HepG2 (cell line): ENCODE results near the gene MAP3K14. TPM values are rescaled to one million over a fixed set of nuclear protein-coding genes. Genes with fewer than 3 reads are reported as not detected.

Experiments
- ATAC-seq: fragments of 200-7000 bp; cut with Tn5 transposase; 3 replicates; pipeline ENCODE4 v1.9.1; 2020; ENCODE audit warnings: mild to moderate bottlenecking, moderate library complexity
- BruUV-seq: library from RNA; stranded (reverse); fragments of 400-500 nt; replicated peaks from 2 replicates; lab custom pipeline; 2021; lab: Mats Ljungman, UMichigan
- CTCF ChIA-PET: fragments of 300-600 bp; formaldehyde crosslinking; extraction: SDS; loops from one replicate; lab custom pipeline; 2021; ENCODE audit warnings: low total read pairs, inconsistent platforms, low intra/inter-chr PET ratio; lab: Yijun Ruan, JAX
- POLR2A ChIA-PET: fragments of 350-600 bp; sonication (Branson Sonifier 250); formaldehyde crosslinking; loops from one replicate; lab custom pipeline; 2020; ENCODE audit warnings: antibody characterized with exemption, inconsistent platforms; lab: Yijun Ruan, JAX
- DNase-seq: peaks from one replicate; pipeline ENCODE4 v3.0.0-alpha.2; 2015; ENCODE audit warnings: low spot score
- FAIRE-seq: peaks from 3 replicates; lab custom pipeline; 2011; peaks lifted over from hg19 to GRCh38; lab: Jason Lieb, UNC
- H2AFZ ChIP-seq: one replicate; pipeline ENCODE4 v1.6.1; 2011; ENCODE audit warnings: low read length, inconsistent platforms
- H3K27ac ChIP-seq: fragments of 300-600 bp; 3 replicates; pipeline ENCODE4 v1.8.0; 2011; ENCODE audit warnings: mixed run types, mild to moderate bottlenecking, mixed read lengths, low read length, inconsistent platforms; ENCODE audit not compliant: insufficient read depth; ENCODE audit errors: extremely low read length
- H3K27me3 ChIP-seq, 2 experiments: fragments of 200-600 bp in 1 of 2; 2 replicates in 1 of 2; 3 replicates in 1 of 2; pipeline versions ENCODE4 v1.6.0 to v1.8.0; 2011; ENCODE audit warnings: low read length in 2 of 2, mild to moderate bottlenecking in 2 of 2, moderate library complexity in 2 of 2, inconsistent platforms in 1 of 2; ENCODE audit not compliant: insufficient read depth in 2 of 2, control insufficient read depth in 1 of 2
- H3K36me3 ChIP-seq, 2 experiments: fragments of 200-600 bp in 1 of 2; replicated peaks in 1 of 2; 2 replicates in 1 of 2; 3 replicates in 1 of 2; pipeline versions ENCODE4 v1.5.1 to v1.8.0; 2011; ENCODE audit warnings: low read length in 2 of 2, inconsistent platforms in 1 of 2; ENCODE audit not compliant: insufficient read depth in 2 of 2, control insufficient read depth in 1 of 2
- H3K4me1 ChIP-seq: 2 replicates; pipeline ENCODE4 v1.5.1; 2012; ENCODE audit warnings: low read length, inconsistent platforms; ENCODE audit not compliant: insufficient read depth
- H3K4me2 ChIP-seq: 2 replicates; pipeline ENCODE4 v1.6.0; 2011; ENCODE audit warnings: low read depth, low read length, inconsistent platforms
- H3K4me3 ChIP-seq, 3 experiments: fragments of 200-600 bp in 1 of 3; sonication (generic), shearing (Covaris generic) in 1 of 3; replicated peaks in 1 of 3; 2 replicates each; pipeline ENCODE4 v1.5.1; 2011 to 2016; ENCODE audit warnings: low read length in 3 of 3, inconsistent platforms in 2 of 3, low read depth in 2 of 3, mild to moderate bottlenecking in 2 of 3, control low read depth in 1 of 3, mixed read lengths in 1 of 3; ENCODE audit not compliant: insufficient read depth in 1 of 3
- H3K79me2 ChIP-seq: one replicate; pipeline ENCODE4 v1.6.1; 2011; ENCODE audit warnings: low read length, inconsistent platforms; ENCODE audit not compliant: insufficient read depth
- H3K9ac ChIP-seq: 2 replicates; pipeline ENCODE4 v1.6.0; 2011; ENCODE audit warnings: mild to moderate bottlenecking, low read depth, low read length, inconsistent platforms; ENCODE audit not compliant: insufficient read depth
- H3K9me3 ChIP-seq: 2 replicates; pipeline ENCODE4 v1.5.1; 2012; ENCODE audit warnings: mild to moderate bottlenecking, low read length
- H4K20me1 ChIP-seq: 2 replicates; pipeline ENCODE4 v1.6.0; 2011; ENCODE audit warnings: inconsistent platforms, mild to moderate bottlenecking, low read length, moderate library complexity; ENCODE audit not compliant: insufficient read depth
- CTCF ChIP-seq: sonication (generic); formaldehyde crosslinking; IDR thresholded peaks from 2 replicates; pipeline ENCODE4 v1.5.0; 2020; ENCODE audit warnings: mild to moderate bottlenecking, missing genetic modification reagents, moderate library complexity
- E2F2 ChIP-seq: sonication (generic); formaldehyde crosslinking; IDR thresholded peaks from 2 replicates; pipeline ENCODE4 v1.4.0; 2020; ENCODE audit warnings: missing genetic modification reagents, borderline replicate concordance
- NRL ChIP-seq: sonication (generic); formaldehyde crosslinking; IDR thresholded peaks from 2 replicates; pipeline ENCODE4 v1.5.0; 2020; ENCODE audit warnings: missing genetic modification reagents, mild to moderate bottlenecking, moderate library complexity, borderline replicate concordance
- RAD21 ChIP-seq: fragments of 450-650 bp; formaldehyde crosslinking; IDR thresholded peaks from 2 replicates; pipeline ENCODE4 v1.5.0; 2020; ENCODE audit warnings: mild to moderate bottlenecking
- STAG1 ChIP-seq: sonication (generic); formaldehyde crosslinking; IDR thresholded peaks from 2 replicates; pipeline ENCODE4 v1.4.0; 2020; ENCODE audit warnings: missing genetic modification reagents
- YEATS4 ChIP-seq: sonication (generic); formaldehyde crosslinking; IDR thresholded peaks from 2 replicates; pipeline ENCODE4 v1.4.0; 2020; ENCODE audit warnings: missing genetic modification reagents, borderline replicate concordance
- ZBTB49 ChIP-seq: sonication (generic); formaldehyde crosslinking; IDR thresholded peaks from 2 replicates; pipeline ENCODE4 v1.4.0; 2020; ENCODE audit warnings: missing genetic modification reagents, borderline replicate concordance
- ZNF138 ChIP-seq: sonication (generic); formaldehyde crosslinking; IDR thresholded peaks from 2 replicates; pipeline ENCODE4 v1.5.0; 2020; ENCODE audit warnings: mild to moderate bottlenecking, low read depth, missing genetic modification reagents
- ZNF687 ChIP-seq: sonication (generic); formaldehyde crosslinking; IDR thresholded peaks from 2 replicates; pipeline ENCODE4 v1.5.1; 2020; ENCODE audit warnings: mild to moderate bottlenecking, missing genetic modification reagents, moderate library complexity
- ZNF691 ChIP-seq: sonication (generic); formaldehyde crosslinking; IDR thresholded peaks from 2 replicates; pipeline ENCODE4 v1.4.0; 2020; ENCODE audit warnings: missing genetic modification reagents, low read depth, mild to moderate bottlenecking, borderline replicate concordance
- WGBS: methylation state at CpG from one replicate; pipeline ENCODE4 v1.1.6; 2017; ENCODE audit warnings: low lambda C conversion rate; 5-methylcytosine and 5-hydroxymethylcytosine counted together
- in situ Hi-C: cut with HindIII; loops from 2 replicates; pipeline ENCODE4 v1.10.0; 2017; ENCODE audit warnings: low pct_unique_long_range_greater_than_20kb; ENCODE audit not compliant: extremely low pct_ligation_motif_present
- intact Hi-C: fragments of 100-400 bp; cut with micrococcal nuclease; formaldehyde crosslinking; loops from one replicate; pipeline ENCODE4 v1.10.0; 2022; ENCODE audit not compliant: unreplicated experiment
- polyA plus RNA-seq, 8 experiments: library from polyadenylated mRNA; depleted of rRNA in 3 of 8; stranded (reverse) in 7 of 8; unstranded in 1 of 8; fragments of >200 nt; fragmentation: Illumina TruSeq in 4 of 8; extraction: Trizol in 4 of 8; gene quantifications; 2 replicates each; pipeline versions ENCODE4 v1.2.1 to v1.2.3, GENCODE V29; 2011 to 2016; ENCODE audit warnings: low read depth in 4 of 8, missing spikeins in 1 of 8, mixed read lengths in 1 of 8; ENCODE audit not compliant: insufficient read depth in 1 of 8
- total RNA-seq, 5 experiments: library from RNA; depleted of rRNA; stranded (reverse); fragments of >200 nt; fragmentation: Illumina TruSeq; extraction: Trizol; gene quantifications; 2 replicates each; pipeline ENCODE4 v1.2.3, GENCODE V29; 2016; ENCODE audit warnings: low read depth in 1 of 5

Gene MAP3K14
- total and polyA plus RNA-seq, 2 of the 13 experiments (the other 11 are each of a cell fraction or from before 2014, with no cell fraction given), result 2.6 TPM

- Histone ChIP-seq H3K27me3 (no peaks in the 10 kb centered on the region), H3K27ac (no peak overlapping the region), H3K4me2 (no peak overlapping the region), H4K20me1 (no peaks in the 10 kb centered on the region), H3K4me3 (no peak overlapping the region), H3K79me2 (no peaks in the 10 kb centered on the region), H2AFZ (no peak overlapping the region), H3K9me3 (no peaks in the 10 kb centered on the region), H3K4me1 (no peaks in the 10 kb centered on the region), H3K36me3 (peaks cover 26 to 57% of the 10 kb centered on the region in 2 experiments; a peak in 4 of 5 replicates), H3K9ac (no peak overlapping the region)
- DNase-seq (no peak), FAIRE-seq (peak; percentile 30), ATAC-seq (peak; percentile 65)
- CTCF ChIA-PET, result interaction anchor here (1.1 kb wide), 1 partner anchor 101 kb away, joined by 8 read pairs; no protein-coding TSS in a partner anchor
- POLR2A ChIA-PET, result no interaction called here
- BruUV-seq, result no TSS peak
- WGBS, result 92% methylated on average over 20 of the region's 21 CpGs
- in situ Hi-C loops, result no loop called here
- intact Hi-C loops, result loop anchor here (2.0 kb wide), 1 partner anchor 100 kb away; no protein-coding TSS in a partner anchor
- peak; percentile 39; the same call in 1 of the 2 replicates for TF ChIP-seq RAD21 (CRISPR knock-in tag)
- TF ChIP-seq E2F2 (CRISPR knock-in tag), result no peak
- TF ChIP-seq YEATS4 (CRISPR knock-in tag), result no peak
- TF ChIP-seq ZNF687, result peak; percentile 31; the same call in 1 of the 2 replicates
- TF ChIP-seq ZNF138 (CRISPR knock-in tag), result no peak
- no peak for TF ChIP-seq ZBTB49 (CRISPR knock-in tag)
- peak; percentile 20; the same call in 1 of the 2 replicates for TF ChIP-seq NRL
- no peak for TF ChIP-seq ZNF691 (CRISPR knock-in tag)
- peak; percentile 46 for TF ChIP-seq STAG1 (CRISPR knock-in tag)
- peak; percentile 71 for TF ChIP-seq CTCF
These were observed 32.4 kb downstream of the MAP3K14 start for GRCh38 chr17:45284176-45285140.
